Measurements from ENCODE around the gene PLA2R1.

Gene PLA2R1

GRCh38 chr2:159902722-159903121 is 159.7 kb downstream of the PLA2R1 start:
- no peaks in the 10 kb centered on the region for H4K20me1 ChIP-seq (ENCODE audit: insufficient read depth, low read length)
- H3K4me2 ChIP-seq (ENCODE audit: low read length), result peak overlapping the region; percentile 93
- H3K4me3 ChIP-seq (ENCODE audit: low read depth, low read length, poor library complexity, severe bottlenecking), result peak overlapping the region; percentile 77
- no peaks in the 10 kb centered on the region for H3K9me2 ChIP-seq (ENCODE audit: low read depth, low read length)
- TF ChIP-seq EZH2 (IDR thresholded peaks at IDR 0.05; ENCODE audit: borderline replicate concordance, low read length) (no peak), CTCF (IDR thresholded peaks at IDR 0.05; ENCODE audit: low read length) (no peak)
- no peak overlapping the region for H3K27ac ChIP-seq (ENCODE audit: low read depth, low read length, poor library complexity, severe bottlenecking)
- H3K9ac ChIP-seq (ENCODE audit: low read length), result peak overlapping the region; percentile 83; the same call in 1 of the 2 replicates
- peaks cover 6% of the 10 kb centered on the region; the same call in 1 of the 2 replicates for H3K36me3 ChIP-seq (ENCODE audit: insufficient read depth, low read length)
- no peaks in the 10 kb centered on the region for H3F3A ChIP-seq (ENCODE audit: insufficient read depth, low read length)
- H2AFZ ChIP-seq (ENCODE audit: low read length), result no peak overlapping the region
- no peaks in the 10 kb centered on the region for H3K27me3 ChIP-seq (ENCODE audit: insufficient read depth, low read length)
- H3K4me1 ChIP-seq (ENCODE audit: insufficient read depth, low read length, severe bottlenecking), result peaks cover 15% of the 10 kb centered on the region
- no peaks in the 10 kb centered on the region for H3K79me2 ChIP-seq (ENCODE audit: insufficient read depth, low read length)
- H3K9me3 ChIP-seq (ENCODE audit: low read length), result no peaks in the 10 kb centered on the region

- no peaks in the 10 kb centered on the region for H4K20me1 ChIP-seq (ENCODE audit: insufficient read depth, low read length)
- H2AFZ ChIP-seq (ENCODE audit: low read length), result no peak overlapping the region
- no peaks in the 10 kb centered on the region for H3F3A ChIP-seq (ENCODE audit: insufficient read depth, low read length)
- TF ChIP-seq CTCF (IDR thresholded peaks at IDR 0.05; ENCODE audit: low read length) (no peak), EZH2 (IDR thresholded peaks at IDR 0.05; ENCODE audit: borderline replicate concordance, low read length) (no peak)
- no peak overlapping the region for H3K9ac ChIP-seq (ENCODE audit: low read length)
- H3K27ac ChIP-seq (ENCODE audit: low read depth, low read length, poor library complexity, severe bottlenecking), result no peak overlapping the region
- H3K4me1 ChIP-seq (ENCODE audit: insufficient read depth, low read length, severe bottlenecking), result peaks cover 21% of the 10 kb centered on the region
- H3K9me2 ChIP-seq (ENCODE audit: low read depth, low read length), result no peaks in the 10 kb centered on the region
- no peak overlapping the region for H3K4me3 ChIP-seq (ENCODE audit: low read depth, low read length, poor library complexity, severe bottlenecking)
- peaks cover 6% of the 10 kb centered on the region; the same call in 1 of the 2 replicates for H3K36me3 ChIP-seq (ENCODE audit: insufficient read depth, low read length)
- no peaks in the 10 kb centered on the region for H3K27me3 ChIP-seq (ENCODE audit: insufficient read depth, low read length)
- no peaks in the 10 kb centered on the region for H3K9me3 ChIP-seq (ENCODE audit: low read length)
- no peak overlapping the region for H3K4me2 ChIP-seq (ENCODE audit: low read length)
- H3K79me2 ChIP-seq (ENCODE audit: insufficient read depth, low read length), result no peaks in the 10 kb centered on the region
Observed at GRCh38 chr2:159900343-159900742, 162.1 kb downstream of the PLA2R1 start.

DNA sequence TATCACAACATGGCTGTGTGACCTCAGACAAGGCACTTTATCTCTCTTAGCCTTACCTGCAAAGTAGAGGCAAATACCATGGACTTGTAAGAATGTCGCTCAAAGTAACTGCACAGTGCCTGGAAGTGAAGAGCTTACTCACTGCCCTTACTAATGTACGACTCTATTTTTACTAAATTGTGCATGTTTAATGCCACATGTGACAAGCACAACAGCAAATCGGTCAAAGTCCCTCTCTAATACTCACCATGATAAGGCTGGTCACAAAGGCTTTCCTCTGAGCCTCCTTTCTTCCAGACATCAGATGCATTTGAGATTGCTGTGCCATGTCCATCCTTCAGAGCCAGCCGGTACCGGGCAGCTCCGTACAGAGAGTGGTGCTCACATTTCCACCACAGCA is 164.0 kb downstream of the PLA2R1 start:
- no peaks in the 10 kb centered on the region for H3K79me2 ChIP-seq (ENCODE audit: insufficient read depth, low read length)

More for the DNA sequence above, 164.0 kb downstream of the PLA2R1 start:
- H3K4me3 ChIP-seq (ENCODE audit: low read depth, low read length, poor library complexity, severe bottlenecking), result no peak overlapping the region
- no peaks in the 10 kb centered on the region for H3K9me2 ChIP-seq (ENCODE audit: low read depth, low read length)
- H2AFZ ChIP-seq (ENCODE audit: low read length), result no peak overlapping the region
- H3K9ac ChIP-seq (ENCODE audit: low read length), result no peak overlapping the region
- no peak overlapping the region for H3K4me2 ChIP-seq (ENCODE audit: low read length)
- H3K36me3 ChIP-seq (ENCODE audit: insufficient read depth, low read length), result peaks cover 6% of the 10 kb centered on the region; the same call in 1 of the 2 replicates
- peaks cover 36% of the 10 kb centered on the region for H3K4me1 ChIP-seq (ENCODE audit: insufficient read depth, low read length, severe bottlenecking)
- TF ChIP-seq CTCF (IDR thresholded peaks at IDR 0.05; ENCODE audit: low read length) (no peak), EZH2 (IDR thresholded peaks at IDR 0.05; ENCODE audit: borderline replicate concordance, low read length) (no peak)
- no peak overlapping the region for H3K27ac ChIP-seq (ENCODE audit: low read depth, low read length, poor library complexity, severe bottlenecking)
- H4K20me1 ChIP-seq (ENCODE audit: insufficient read depth, low read length), result no peaks in the 10 kb centered on the region
- H3F3A ChIP-seq (ENCODE audit: insufficient read depth, low read length), result no peaks in the 10 kb centered on the region
- no peaks in the 10 kb centered on the region for H3K9me3 ChIP-seq (ENCODE audit: low read length)
- H3K27me3 ChIP-seq (ENCODE audit: insufficient read depth, low read length), result no peaks in the 10 kb centered on the region
